Activated CD8-positive, alpha-beta T cell treated with anti-CD3 and anti-CD28 coated beads for 36 hours (primary cell): Measurements from ENCODE around the gene ANGPTL8. TPM values are rescaled to one million over a fixed set of nuclear protein-coding genes. Genes with fewer than 3 reads are reported as not detected.

Source experiments
- ATAC-seq: fragments of 200-7000 bp; cut with Tn5 transposase; one replicate; pipeline ENCODE4 v1.10.0; 2021; ENCODE audit warnings: mild to moderate bottlenecking, moderate library complexity
- CTCF ChIA-PET: fragments of 350-600 bp; sonication (Branson Sonifier 250); formaldehyde crosslinking; loops from one replicate; lab custom pipeline; 2021; ENCODE audit warnings: antibody characterized with exemption; lab: Charles Lee
- POLR2A ChIA-PET: fragments of 350-600 bp; sonication (Branson Sonifier 250); formaldehyde crosslinking; loops from one replicate; lab custom pipeline; 2021; ENCODE audit warnings: antibody characterized with exemption; lab: Charles Lee
- DNase-seq: peaks from one replicate; pipeline ENCODE4 v3.0.0-alpha.2; 2020
- H3K27ac Mint-ChIP-seq: one replicate; pipeline ENCODE4 v1.8.0; 2021; ENCODE audit warnings: mild to moderate bottlenecking, mixed read lengths
- H3K27me3 Mint-ChIP-seq: one replicate; pipeline ENCODE4 v1.8.0; 2021; ENCODE audit warnings: mixed read lengths
- H3K36me3 Mint-ChIP-seq: one replicate; pipeline ENCODE4 v1.8.0; 2021; ENCODE audit warnings: low read depth, mixed read lengths
- H3K4me1 Mint-ChIP-seq: one replicate; pipeline ENCODE4 v1.8.0; 2021; ENCODE audit warnings: low read depth, mixed read lengths
- H3K4me3 Mint-ChIP-seq: one replicate; pipeline ENCODE4 v1.8.0; 2021; ENCODE audit warnings: mild to moderate bottlenecking, moderate library complexity, mixed read lengths
- H3K9me3 Mint-ChIP-seq: one replicate; pipeline ENCODE4 v1.8.0; 2021; ENCODE audit warnings: mixed read lengths
- CTCF ChIP-seq: fragments of 200-600 bp; IDR thresholded peaks from one replicate; pipeline ENCODE4 v1.8.0; 2022; ENCODE audit warnings: antibody characterized with exemption, mild to moderate bottlenecking
- intact Hi-C: fragments of 100-400 bp; cut with micrococcal nuclease; formaldehyde crosslinking; loops from one replicate; pipeline ENCODE4 v1.10.0; 2022
- total RNA-seq, 2 experiments: library from RNA; stranded (reverse); gene quantifications; one replicate each; pipeline ENCODE4 v1.2.3, GENCODE V29; 2021

ANGPTL8 gene
- total RNA-seq, 2 experiments from 2014 or later, result not detected

DNA sequence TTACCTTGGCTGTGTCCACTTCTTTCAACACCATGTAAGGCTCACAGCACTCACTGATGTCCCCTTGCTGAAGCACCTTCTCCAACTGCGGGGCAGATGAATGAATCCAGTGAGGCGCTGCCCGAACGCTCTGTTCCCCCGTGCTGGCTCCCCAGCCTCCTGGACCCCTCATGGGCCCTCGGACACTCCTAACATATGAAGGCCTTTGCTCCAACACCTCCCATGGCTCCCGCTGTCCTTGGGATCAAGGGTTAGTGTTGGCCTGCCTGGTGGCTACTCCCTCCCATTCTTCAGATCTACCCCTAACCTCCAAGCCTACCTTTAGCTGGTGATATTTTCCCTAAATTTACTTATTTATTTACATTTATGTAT, 4.4 kb downstream of the ANGPTL8 start:
- ChIA-PET POLR2A (interaction anchor here (1.6 kb wide), 1 partner anchor 96 kb away, joined by 4 read pairs; no protein-coding TSS in a partner anchor), CTCF (interaction anchor here (0.7 to 2.3 kb wide), 8 partner anchors 12 to 238 kb away, joined by 3 to 6 read pairs (median 4); partner anchors contain the start of gene SWSAP1)
- DNase-seq (no peak), ATAC-seq (no peak)
- Mint-ChIP-seq H3K4me1 (peaks cover 5% of the 10 kb centered on the region), H3K27me3 (peaks cover 16% of the 10 kb centered on the region), H3K27ac (no peak overlapping the region), H3K4me3 (no peak overlapping the region), H3K36me3 (peaks cover under 1% of the 10 kb centered on the region), H3K9me3 (peaks cover 3% of the 10 kb centered on the region)
- TF ChIP-seq CTCF, result no peak
- intact Hi-C loops, result no loop called here

DNA sequence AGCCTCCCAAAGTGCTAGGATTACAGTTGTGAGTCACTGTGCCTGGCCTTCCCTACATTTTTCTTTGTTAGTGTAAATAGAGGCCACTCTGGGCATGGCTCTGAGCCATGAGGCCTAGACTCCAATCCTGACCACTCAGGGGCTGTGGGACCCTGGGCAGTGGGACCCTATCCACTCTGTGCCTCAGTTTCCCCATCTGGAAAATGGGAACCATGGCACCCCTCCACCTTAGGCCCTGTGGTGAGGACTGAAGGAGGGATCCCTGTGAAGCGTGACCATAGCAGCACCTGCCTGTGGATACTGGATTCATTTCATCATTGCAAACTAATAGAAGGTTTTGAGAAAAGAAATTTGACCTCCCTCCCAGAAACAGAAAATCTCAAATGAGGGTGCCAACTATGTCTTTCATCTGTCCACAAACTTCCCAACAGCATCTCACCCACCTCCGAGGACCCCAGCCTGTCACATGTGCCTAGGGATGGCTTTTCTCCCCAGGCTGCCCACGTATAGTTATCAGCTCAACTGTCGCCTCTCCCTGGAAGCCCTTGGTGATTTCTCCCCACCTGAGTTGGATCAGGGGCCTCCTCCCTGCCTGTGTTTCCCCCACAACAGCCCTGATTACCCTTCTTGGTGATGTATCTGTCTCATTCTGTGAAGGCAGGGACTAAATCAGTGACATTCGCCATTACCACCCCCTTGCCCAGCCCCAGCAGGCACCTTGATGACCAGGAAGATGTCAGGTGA, 5.6 kb downstream of the ANGPTL8 start:
- Mint-ChIP-seq H3K27me3 (peaks cover 16% of the 10 kb centered on the region), H3K27ac (no peak overlapping the region), H3K4me3 (no peak overlapping the region), H3K4me1 (peaks cover 5% of the 10 kb centered on the region), H3K36me3 (no peaks in the 10 kb centered on the region), H3K9me3 (no peaks in the 10 kb centered on the region)
- intact Hi-C loops, result no loop called here
- DNase-seq, result no peak
- POLR2A ChIA-PET, result no interaction called here
- no peak for TF ChIP-seq CTCF
- CTCF ChIA-PET, result interaction anchor here (0.9 to 1.3 kb wide), 2 partner anchors 41 to 237 kb away, joined by 6 read pairs; no protein-coding TSS in a partner anchor
- no peak for ATAC-seq

- no peaks in the 10 kb centered on the region for H3K36me3 Mint-ChIP-seq
- intact Hi-C loops, result no loop called here
- no peaks in the 10 kb centered on the region for H3K9me3 Mint-ChIP-seq
- H3K4me3 Mint-ChIP-seq, result no peak overlapping the region
- ATAC-seq (no peak), DNase-seq (no peak)
- TF ChIP-seq CTCF, result no peak
- H3K27me3 Mint-ChIP-seq, result peaks cover 14% of the 10 kb centered on the region
- ChIA-PET POLR2A (no interaction called here), CTCF (no interaction called here)
- no peak overlapping the region for H3K27ac Mint-ChIP-seq
- H3K4me1 Mint-ChIP-seq, result peaks cover 5% of the 10 kb centered on the region
Observed at GRCh38 chr19:11246941-11247340, 7.5 kb downstream of the ANGPTL8 start.

- ChIA-PET CTCF (no interaction called here), POLR2A (no interaction called here)
- ATAC-seq (no peak), DNase-seq (no peak)
- intact Hi-C loops, result no loop called here
- Mint-ChIP-seq H3K36me3 (no peaks in the 10 kb centered on the region), H3K9me3 (no peaks in the 10 kb centered on the region), H3K27me3 (peaks cover 12% of the 10 kb centered on the region), H3K4me1 (peaks cover 5% of the 10 kb centered on the region), H3K4me3 (no peak overlapping the region), H3K27ac (no peak overlapping the region)
- no peak for TF ChIP-seq CTCF
Observed at GRCh38 chr19:11247391-11247790, 8.0 kb downstream of the ANGPTL8 start.

DNA sequence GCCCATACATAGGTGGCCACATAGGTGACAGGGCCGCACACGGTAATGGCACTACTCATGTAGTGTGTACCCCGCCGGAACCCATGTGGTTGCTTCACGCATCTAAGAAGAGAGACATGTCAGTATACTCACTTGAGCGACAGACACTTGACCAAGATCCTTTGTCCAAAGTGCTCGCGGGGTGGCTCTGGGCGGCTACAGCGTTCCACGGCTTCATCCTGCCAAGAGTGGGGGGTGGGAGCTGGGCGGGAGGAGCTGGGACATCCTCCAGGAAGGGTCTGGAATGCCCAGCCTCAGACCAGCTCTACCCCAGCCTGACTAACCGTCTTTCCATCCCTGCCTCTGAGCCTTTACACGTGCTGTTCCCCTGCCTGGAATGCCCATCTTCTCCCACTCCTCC, 8.5 kb downstream of the ANGPTL8 start:
- H3K4me3 Mint-ChIP-seq, result no peak overlapping the region
- no peak for DNase-seq
- CTCF ChIA-PET, result no interaction called here
- H3K36me3 Mint-ChIP-seq, result no peaks in the 10 kb centered on the region
- TF ChIP-seq CTCF, result no peak
- POLR2A ChIA-PET, result no interaction called here
- peaks cover 5% of the 10 kb centered on the region for H3K4me1 Mint-ChIP-seq
- intact Hi-C loops, result no loop called here
- no peaks in the 10 kb centered on the region for H3K9me3 Mint-ChIP-seq
- H3K27ac Mint-ChIP-seq, result no peak overlapping the region
- H3K27me3 Mint-ChIP-seq, result peaks cover 11% of the 10 kb centered on the region
- ATAC-seq, result no peak
